WTC11 (cell line): ENCODE measurements around the gene ARHGEF10L. TPM values are rescaled to one million over a fixed set of nuclear protein-coding genes. Genes with fewer than 3 reads are reported as not detected.

ENCODE experiments used
- ATAC-seq: fragments of 200-7000 bp; cut with Tn5 transposase; 2 replicates; pipeline ENCODE4 v1.10.0; 2021; ENCODE audit warnings: mild to moderate bottlenecking, moderate library complexity
- CTCF ChIA-PET: fragments of 300-600 bp; sonication (Branson Sonifier 250); formaldehyde crosslinking; loops from one replicate; lab custom pipeline; 2021; ENCODE audit warnings: antibody characterized with exemption; lab: Charles Lee
- POLR2A ChIA-PET: fragments of 350-600 bp; sonication (Branson Sonifier 250); formaldehyde crosslinking; loops from one replicate; lab custom pipeline; 2021; ENCODE audit warnings: antibody characterized with exemption; lab: Charles Lee
- DNase-seq: peaks from one replicate; pipeline ENCODE4 v3.0.0; 2021; ENCODE audit warnings: low spot score
- H3K27ac Mint-ChIP-seq: 2 replicates; pipeline ENCODE4 v1.8.0; 2021; ENCODE audit warnings: mixed read lengths
- H3K27me3 Mint-ChIP-seq: 2 replicates; pipeline ENCODE4 v1.8.0; 2021; ENCODE audit warnings: low read depth, mild to moderate bottlenecking, moderate library complexity, mixed read lengths
- H3K36me3 Mint-ChIP-seq: 2 replicates; pipeline ENCODE4 v1.8.0; 2021; ENCODE audit warnings: mixed read lengths
- H3K4me1 Mint-ChIP-seq: 2 replicates; pipeline ENCODE4 v1.8.0; 2022; ENCODE audit warnings: mixed read lengths
- H3K4me3 Mint-ChIP-seq: 2 replicates; pipeline ENCODE4 v1.8.0; 2021; ENCODE audit warnings: mild to moderate bottlenecking, moderate library complexity, mixed read lengths
- H3K9me3 Mint-ChIP-seq: 2 replicates; pipeline ENCODE4 v1.8.0; 2021; ENCODE audit warnings: mixed read lengths
- AFF4 ChIP-seq: sonication (generic); formaldehyde crosslinking; IDR thresholded peaks from 2 replicates; pipeline ENCODE4 v1.8.1; 2023; ENCODE audit warnings: mild to moderate bottlenecking, missing genetic modification reagents, borderline replicate concordance
- ATF3 ChIP-seq: sonication (generic); formaldehyde crosslinking; conservative IDR thresholded peaks from 2 replicates; pipeline ENCODE4 v1.8.1; 2022; ENCODE audit warnings: mild to moderate bottlenecking, missing genetic modification reagents
- ATF6 ChIP-seq: sonication (generic); formaldehyde crosslinking; IDR thresholded peaks from 2 replicates; pipeline ENCODE4 v1.8.1; 2023; ENCODE audit warnings: mild to moderate bottlenecking, missing genetic modification reagents
- CREB1 ChIP-seq: sonication (generic); formaldehyde crosslinking; IDR thresholded peaks from 2 replicates; pipeline ENCODE4 v1.8.0; 2023; ENCODE audit warnings: mild to moderate bottlenecking, missing genetic modification reagents
- CREM ChIP-seq: sonication (generic); formaldehyde crosslinking; IDR thresholded peaks from 2 replicates; pipeline ENCODE4 v1.8.1; 2022; ENCODE audit warnings: mild to moderate bottlenecking, missing genetic modification reagents, moderate library complexity
- ELF4 ChIP-seq: sonication (generic); formaldehyde crosslinking; IDR thresholded peaks from 2 replicates; pipeline ENCODE4 v1.8.1; 2022; ENCODE audit warnings: low read depth, mild to moderate bottlenecking, moderate library complexity, missing genetic modification reagents
- JAZF1 ChIP-seq: fragments of 250-450 bp; sonication (Bioruptor Pico); IDR thresholded peaks from 2 replicates; pipeline ENCODE4 v1.9.0; 2021; ENCODE audit warnings: moderate library complexity, mild to moderate bottlenecking, inconsistent platforms
- MYBL2 ChIP-seq: sonication (generic); formaldehyde crosslinking; IDR thresholded peaks from 2 replicates; pipeline ENCODE4 v1.8.1; 2023; ENCODE audit warnings: mild to moderate bottlenecking, moderate library complexity, missing genetic modification reagents
- NR1H2 ChIP-seq: sonication (generic); formaldehyde crosslinking; IDR thresholded peaks from 2 replicates; pipeline ENCODE4 v1.9.0; 2021; ENCODE audit warnings: mild to moderate bottlenecking, moderate library complexity, missing genetic modification reagents
- PRDM15 ChIP-seq: sonication (generic); formaldehyde crosslinking; IDR thresholded peaks from 2 replicates; pipeline ENCODE4 v1.8.0; 2022; ENCODE audit warnings: missing genetic modification reagents
- TCF7 ChIP-seq: sonication (generic); formaldehyde crosslinking; IDR thresholded peaks from 2 replicates; pipeline ENCODE4 v1.8.0; 2022; ENCODE audit warnings: mild to moderate bottlenecking, low read depth, missing genetic modification reagents, moderate library complexity
- TP53 ChIP-seq: sonication (generic); formaldehyde crosslinking; IDR thresholded peaks from 2 replicates; pipeline ENCODE4 v1.8.1; 2023; ENCODE audit warnings: mild to moderate bottlenecking, missing genetic modification reagents
- ZBTB43 ChIP-seq: sonication (generic); formaldehyde crosslinking; IDR thresholded peaks from 2 replicates; pipeline ENCODE4 v1.8.1; 2023; ENCODE audit warnings: mild to moderate bottlenecking, missing genetic modification reagents
- ZNF138 ChIP-seq: sonication (generic); formaldehyde crosslinking; conservative IDR thresholded peaks from 2 replicates; pipeline ENCODE4 v1.8.1; 2022; ENCODE audit warnings: mild to moderate bottlenecking, moderate library complexity, missing genetic modification reagents
- ZNF512 ChIP-seq: sonication (generic); formaldehyde crosslinking; IDR thresholded peaks from 2 replicates; pipeline ENCODE4 v1.8.1; 2022; ENCODE audit warnings: missing genetic modification reagents, borderline replicate concordance
- total RNA-seq: library from RNA; stranded (reverse); gene quantifications from 3 replicates; pipeline ENCODE4 v1.2.3, GENCODE V29; 2021

ARHGEF10L gene
- total RNA-seq, 1 experiment from 2014 or later, result 34.4 TPM

- TF ChIP-seq AFF4 (CRISPR knock-in tag) (no peak), TP53 (CRISPR knock-in tag) (no peak)
These were observed 128.7 kb downstream of the ARHGEF10L start (continued) for GRCh38 chr1:17668195-17668594.

- H3K27me3 Mint-ChIP-seq, result no peaks in the 10 kb centered on the region
- no peak for TF ChIP-seq MYBL2
- no peak for TF ChIP-seq ELF4 (CRISPR knock-in tag)
- no peak for TF ChIP-seq ATF6 (CRISPR knock-in tag)
- no peak for TF ChIP-seq CREM (CRISPR knock-in tag)
- no peak for TF ChIP-seq JAZF1
- no peak for TF ChIP-seq TCF7 (CRISPR knock-in tag)
- TF ChIP-seq ZNF138, result no peak
- no peak for TF ChIP-seq ATF3 (CRISPR knock-in tag)
- no peak for TF ChIP-seq CREB1
- no peak for TF ChIP-seq ZBTB43 (CRISPR knock-in tag)
- no peak for TF ChIP-seq PRDM15 (CRISPR knock-in tag)
- TF ChIP-seq AFF4 (CRISPR knock-in tag), result no peak
- no peak for TF ChIP-seq NR1H2 (CRISPR knock-in tag)
- no peak for TF ChIP-seq ZNF512 (CRISPR knock-in tag)
- TF ChIP-seq, all 79 proteins: peak for 0
- ChIA-PET CTCF (interaction anchor here (0.7 to 1.6 kb wide), 2 partner anchors 16 to 27 kb away, joined by 3 to 6 read pairs; no protein-coding TSS in a partner anchor), POLR2A (no interaction called here)
- Mint-ChIP-seq H3K27ac (peak overlapping the region; percentile 46; the same call in 1 of the 2 replicates), H3K36me3 (peaks cover 23% of the 10 kb centered on the region), H3K9me3 (peaks cover 8% of the 10 kb centered on the region; the same call in 1 of the 2 replicates), H3K4me1 (peaks cover 32% of the 10 kb centered on the region), H3K4me3 (no peak overlapping the region)
- DNase-seq (no peak), ATAC-seq (no peak)
These were observed 129.2 kb downstream of the ARHGEF10L start for GRCh38 chr1:17668624-17669175.
